DOHH2 (cell line): Measurements from ENCODE around the gene ARRB1.

Experiments
- H3F3A ChIP-seq: fragments of 200-600 bp; sonication (generic), shearing (Covaris generic); 2 replicates; pipeline ENCODE4 v1.6.0; 2016; ENCODE audit warnings: antibody characterized with exemption, mild to moderate bottlenecking; ENCODE audit not compliant: control insufficient read depth, insufficient read depth
- H3K27ac ChIP-seq: fragments of 200-600 bp; sonication (generic); 2 replicates; pipeline ENCODE4 v1.5.1; 2014; ENCODE audit warnings: low read depth, mild to moderate bottlenecking, low read length, moderate library complexity
- H3K27me3 ChIP-seq: fragments of 200-600 bp; sonication (generic); 2 replicates; pipeline ENCODE4 v1.6.1; 2014; ENCODE audit warnings: mild to moderate bottlenecking, low read length, mixed read lengths; ENCODE audit not compliant: control insufficient read depth
- H3K36me3 ChIP-seq: fragments of 200-600 bp; sonication (generic); 2 replicates; pipeline ENCODE4 v1.6.1; 2014; ENCODE audit warnings: mild to moderate bottlenecking, low read length, moderate library complexity, mixed read lengths; ENCODE audit not compliant: control insufficient read depth
- H3K4me1 ChIP-seq: fragments of 200-600 bp; sonication (generic); 2 replicates; pipeline ENCODE4 v1.6.1; 2014; ENCODE audit warnings: mild to moderate bottlenecking, low read length, mixed read lengths; ENCODE audit not compliant: control insufficient read depth
- H3K4me2 ChIP-seq: fragments of 200-600 bp; sonication (generic); 2 replicates; pipeline ENCODE4 v1.6.0; 2014; ENCODE audit warnings: mild to moderate bottlenecking, low read length, moderate library complexity
- H3K4me3 ChIP-seq: fragments of 200-600 bp; sonication (generic); 2 replicates; pipeline ENCODE4 v1.5.1; 2014; ENCODE audit warnings: mild to moderate bottlenecking, low read length, mixed read lengths
- H3K79me2 ChIP-seq: fragments of 200-600 bp; sonication (generic); 2 replicates; pipeline ENCODE4 v1.6.1; 2014; ENCODE audit warnings: mild to moderate bottlenecking, low read length, mixed read lengths; ENCODE audit not compliant: control insufficient read depth
- H3K9me2 ChIP-seq: fragments of 200-600 bp; sonication (generic); replicated peaks from 2 replicates; pipeline ENCODE4 v1.6.1; 2014; ENCODE audit warnings: mild to moderate bottlenecking, low read length, mixed read lengths; ENCODE audit not compliant: control insufficient read depth
- H3K9me3 ChIP-seq: fragments of 200-600 bp; sonication (generic); 2 replicates; pipeline ENCODE4 v1.6.1; 2014; ENCODE audit warnings: antibody characterized with exemption, low read length, mixed read lengths; ENCODE audit not compliant: control insufficient read depth, insufficient read depth
- H4K20me1 ChIP-seq: fragments of 200-600 bp; sonication (generic); 2 replicates; pipeline ENCODE4 v1.6.0; 2014; ENCODE audit warnings: low read depth, mild to moderate bottlenecking, antibody characterized with exemption, low read length, moderate library complexity; ENCODE audit not compliant: control insufficient read depth, insufficient read depth
- EZH2phosphoT487 ChIP-seq: fragments of 200-600 bp; sonication (generic); IDR thresholded peaks from 2 replicates; pipeline ENCODE4 v1.6.1; 2017; ENCODE audit warnings: borderline replicate concordance, mild to moderate bottlenecking, antibody characterized with exemption, low read length, moderate library complexity, mixed read lengths
- TF ChIP-seq, protein P1 (sequence below): fragments of 200-600 bp; sonication (generic); IDR thresholded peaks from one replicate; pipeline ENCODE4 v1.5.1; 2014; ENCODE audit warnings: antibody characterized with exemption, mild to moderate bottlenecking, low read depth, low read length; ENCODE audit not compliant: poor library complexity, severe bottlenecking

ARRB1 gene

DNA sequence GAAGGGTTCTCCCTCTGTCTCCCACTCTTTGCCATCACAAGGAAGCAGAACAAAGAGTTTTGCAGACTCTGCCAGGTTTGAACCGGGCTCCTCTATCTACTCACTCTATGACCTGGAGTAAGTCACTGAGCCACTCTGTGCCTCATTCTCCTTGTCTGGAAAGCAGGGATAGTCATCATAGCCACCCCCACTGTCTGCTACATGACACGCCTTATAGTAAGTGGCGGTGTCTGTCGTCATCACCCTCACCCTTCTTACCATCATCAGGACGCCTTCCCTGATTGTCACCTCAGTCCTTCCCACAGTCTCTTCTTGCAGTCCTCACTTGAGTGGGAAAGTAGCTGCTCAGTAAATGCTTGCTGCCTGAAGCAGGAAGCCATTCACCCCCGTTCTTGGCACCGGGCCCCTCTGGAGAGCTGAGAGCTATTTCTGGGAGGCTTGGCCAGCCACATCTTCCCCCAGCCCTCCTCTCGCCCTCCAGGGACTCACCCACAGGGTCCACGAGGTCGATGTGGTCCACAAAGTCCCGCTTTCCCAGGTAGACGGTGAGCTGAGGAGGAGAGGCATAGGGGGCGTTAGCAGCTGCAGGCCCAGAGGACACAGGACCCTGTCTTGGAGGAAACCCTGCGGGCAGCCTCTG, 64.5 kb downstream of the ARRB1 start:
- no peaks in the 10 kb centered on the region for H3F3A ChIP-seq
- no peaks in the 10 kb centered on the region for H3K79me2 ChIP-seq
- no peaks in the 10 kb centered on the region for H4K20me1 ChIP-seq
- no peak overlapping the region for H3K4me3 ChIP-seq
- no peak overlapping the region for H3K27ac ChIP-seq
- H3K36me3 ChIP-seq: no peaks in the 10 kb centered on the region
- no peaks in the 10 kb centered on the region for H3K9me3 ChIP-seq
- H3K27me3 ChIP-seq: no peaks in the 10 kb centered on the region
- H3K9me2 ChIP-seq: no peaks in the 10 kb centered on the region
- H3K4me1 ChIP-seq: no peaks in the 10 kb centered on the region
- TF ChIP-seq, protein P1, sequence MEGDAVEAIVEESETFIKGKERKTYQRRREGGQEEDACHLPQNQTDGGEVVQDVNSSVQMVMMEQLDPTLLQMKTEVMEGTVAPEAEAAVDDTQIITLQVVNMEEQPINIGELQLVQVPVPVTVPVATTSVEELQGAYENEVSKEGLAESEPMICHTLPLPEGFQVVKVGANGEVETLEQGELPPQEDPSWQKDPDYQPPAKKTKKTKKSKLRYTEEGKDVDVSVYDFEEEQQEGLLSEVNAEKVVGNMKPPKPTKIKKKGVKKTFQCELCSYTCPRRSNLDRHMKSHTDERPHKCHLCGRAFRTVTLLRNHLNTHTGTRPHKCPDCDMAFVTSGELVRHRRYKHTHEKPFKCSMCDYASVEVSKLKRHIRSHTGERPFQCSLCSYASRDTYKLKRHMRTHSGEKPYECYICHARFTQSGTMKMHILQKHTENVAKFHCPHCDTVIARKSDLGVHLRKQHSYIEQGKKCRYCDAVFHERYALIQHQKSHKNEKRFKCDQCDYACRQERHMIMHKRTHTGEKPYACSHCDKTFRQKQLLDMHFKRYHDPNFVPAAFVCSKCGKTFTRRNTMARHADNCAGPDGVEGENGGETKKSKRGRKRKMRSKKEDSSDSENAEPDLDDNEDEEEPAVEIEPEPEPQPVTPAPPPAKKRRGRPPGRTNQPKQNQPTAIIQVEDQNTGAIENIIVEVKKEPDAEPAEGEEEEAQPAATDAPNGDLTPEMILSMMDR: no peak
- TF ChIP-seq EZH2phosphoT487: no peak
- no peak overlapping the region for H3K4me2 ChIP-seq

DNA sequence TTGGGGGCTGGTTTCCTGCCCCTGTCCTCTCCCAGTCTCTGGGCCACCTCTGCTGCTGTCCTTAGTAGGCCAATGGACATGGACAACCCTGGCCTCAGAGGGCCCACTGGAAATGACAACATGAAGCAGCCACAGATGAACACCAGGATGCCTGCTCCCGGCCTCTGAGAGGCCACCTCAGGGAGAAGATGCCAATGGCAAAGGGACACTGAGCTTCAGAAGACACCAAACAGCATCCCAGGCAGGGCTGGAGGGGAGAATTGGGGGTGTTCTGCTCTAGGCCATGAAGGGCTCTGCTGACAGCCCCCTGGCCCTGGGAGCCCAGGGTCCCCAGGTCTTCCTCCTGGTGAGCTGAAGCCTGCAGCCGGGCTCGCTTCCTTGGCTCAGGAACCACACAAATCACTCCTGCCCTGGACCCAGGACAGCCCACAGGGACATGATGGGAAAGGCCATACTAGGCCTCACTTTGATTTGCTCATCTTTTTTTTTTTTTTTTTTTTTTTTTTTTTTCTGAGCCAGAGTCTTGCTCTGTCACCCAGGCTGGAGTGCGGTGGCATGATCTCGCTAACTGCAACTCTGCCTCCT, 65.6 kb downstream of the ARRB1 start:
- Histone ChIP-seq H3K27ac (no peak overlapping the region), H3K4me1 (no peaks in the 10 kb centered on the region), H3K4me3 (no peak overlapping the region), H3K9me2 (no peaks in the 10 kb centered on the region), H3F3A (no peaks in the 10 kb centered on the region), H3K79me2 (no peaks in the 10 kb centered on the region), H4K20me1 (no peaks in the 10 kb centered on the region), H3K36me3 (no peaks in the 10 kb centered on the region), H3K27me3 (no peaks in the 10 kb centered on the region), H3K9me3 (no peaks in the 10 kb centered on the region), H3K4me2 (no peak overlapping the region)
- TF ChIP-seq EZH2phosphoT487: no peak
- TF ChIP-seq, protein P1: no peak

DNA sequence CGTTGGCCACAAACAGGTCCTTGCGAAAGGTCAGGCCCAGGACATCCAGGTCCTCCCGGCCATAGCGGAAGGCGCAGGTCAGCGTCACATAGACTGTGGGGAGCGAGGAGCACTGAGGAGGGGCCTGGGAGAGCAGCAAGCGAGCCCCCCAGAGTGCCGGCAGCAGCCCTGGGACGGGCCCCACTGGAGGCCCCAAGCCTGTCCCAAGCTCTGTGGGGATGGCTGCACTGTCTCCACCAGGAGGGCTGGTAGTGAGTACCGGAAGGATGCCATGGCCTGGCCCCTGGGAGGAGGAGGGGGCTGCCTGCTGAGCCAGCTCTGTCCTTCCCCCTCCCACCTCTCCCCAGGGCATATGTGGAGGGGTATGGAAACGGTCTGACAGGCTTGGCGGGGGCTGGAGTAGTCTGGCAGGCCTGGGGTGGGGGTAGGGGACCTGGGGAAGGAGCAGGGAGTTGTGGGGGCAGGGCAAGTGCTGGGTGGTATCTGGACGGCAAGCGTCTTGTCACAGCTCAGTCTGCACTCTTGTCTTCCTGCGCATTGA, 68.0 kb downstream of the ARRB1 start:
- Histone ChIP-seq H3K9me3 (no peaks in the 10 kb centered on the region), H3K4me2 (no peak overlapping the region), H3K4me1 (no peaks in the 10 kb centered on the region), H3K27ac (no peak overlapping the region), H3K27me3 (no peaks in the 10 kb centered on the region), H3K4me3 (no peak overlapping the region), H4K20me1 (no peaks in the 10 kb centered on the region), H3K36me3 (no peaks in the 10 kb centered on the region), H3K9me2 (no peaks in the 10 kb centered on the region), H3F3A (no peaks in the 10 kb centered on the region), H3K79me2 (no peaks in the 10 kb centered on the region)
- TF ChIP-seq, protein P1: no peak
- no peak for TF ChIP-seq EZH2phosphoT487
